ENCODE measurements around the gene SERPINA1. TPM values are rescaled to one million over a fixed set of nuclear protein-coding genes. Genes with fewer than 3 reads are reported as not detected.

The SERPINA1 gene
- total RNA-seq, 3 donors from 2014 or later (not counting 1 experiment from before 2014, with no cell fraction given) = 12.7 to 65.3 (median 48.3) TPM

GRCh38 chr14:94378527-94379290 is 9.7 kb downstream of the SERPINA1 start:
- DNase-seq = no peak
- TF ChIP-seq CTCF (IDR thresholded peaks at IDR 0.05) = no peak
- no peaks in the 10 kb centered on the region for H3K4me1 Mint-ChIP-seq
- no peaks in the 10 kb centered on the region for H3K36me3 ChIP-seq (ENCODE audit: control insufficient read depth, insufficient read depth, low read length)
- H3K4me3 ChIP-seq (ENCODE audit: low read length) = no peak overlapping the region
- no peaks in the 10 kb centered on the region for H3K4me1 ChIP-seq (ENCODE audit: control insufficient read depth, insufficient read depth, low read length)
- peaks cover 0 to 5% of the 10 kb centered on the region in 2 donors for H3K27me3 Mint-ChIP-seq (ENCODE audit: low read depth in 2 of 2)
- 82% methylated on average over 17 of the region's 17 CpGs for WGBS (ENCODE audit: insufficient coverage)
- intact Hi-C loops (cut with micrococcal nuclease) = no loop called here
- ATAC-seq = no peak
- H3K27me3 ChIP-seq (ENCODE audit: control insufficient read depth, insufficient read depth, low read length) = no peaks in the 10 kb centered on the region
- no peak overlapping the region for H3K27ac Mint-ChIP-seq
- no peak overlapping the region for H3K4me3 Mint-ChIP-seq
- H3K9me3 ChIP-seq (ENCODE audit: control insufficient read depth, insufficient read depth, low read length) = no peaks in the 10 kb centered on the region
- H3K36me3 Mint-ChIP-seq = no peaks in the 10 kb centered on the region
- no peaks in the 10 kb centered on the region for H3K9me3 Mint-ChIP-seq
- H3K27ac ChIP-seq (ENCODE audit: low read length) = no peak overlapping the region

GRCh38 chr14:94377866-94378470 is 10.4 kb downstream of the SERPINA1 start:
- H3K27ac ChIP-seq (ENCODE audit: low read length) = no peak overlapping the region

GRCh38 chr14:94376976-94377865 is 11.2 kb downstream of the SERPINA1 start:
- Histone ChIP-seq H3K4me3 (ENCODE audit: low read length) (no peak overlapping the region), H3K36me3 (ENCODE audit: control insufficient read depth, insufficient read depth, low read length) (no peaks in the 10 kb centered on the region), H3K27me3 (ENCODE audit: control insufficient read depth, insufficient read depth, low read length) (no peaks in the 10 kb centered on the region), H3K27ac (ENCODE audit: low read length) (no peak overlapping the region), H3K9me3 (ENCODE audit: control insufficient read depth, insufficient read depth, low read length) (no peaks in the 10 kb centered on the region), H3K4me1 (ENCODE audit: control insufficient read depth, insufficient read depth, low read length) (no peaks in the 10 kb centered on the region)
- peaks cover 0 to 5% of the 10 kb centered on the region in 2 donors for H3K27me3 Mint-ChIP-seq (ENCODE audit: low read depth in 2 of 2)
- ATAC-seq (no peak), DNase-seq (no peak)
- WGBS (ENCODE audit: insufficient coverage) = 85% methylated on average over 9 of the region's 10 CpGs
- no peak for TF ChIP-seq CTCF (IDR thresholded peaks at IDR 0.05)
- intact Hi-C loops (cut with micrococcal nuclease) = no loop called here
- no peak overlapping the region for H3K27ac Mint-ChIP-seq
- H3K4me3 Mint-ChIP-seq = no peak overlapping the region
- no peaks in the 10 kb centered on the region for H3K9me3 Mint-ChIP-seq
- no peaks in the 10 kb centered on the region for H3K4me1 Mint-ChIP-seq
- no peaks in the 10 kb centered on the region for H3K36me3 Mint-ChIP-seq

More at GRCh38 chr14:94377866-94378470, 10.4 kb downstream of the SERPINA1 start:
- Mint-ChIP-seq H3K4me3 (no peak overlapping the region), H3K4me1 (no peaks in the 10 kb centered on the region), H3K9me3 (no peaks in the 10 kb centered on the region), H3K27me3 (ENCODE audit: low read depth in 2 of 2) (peaks cover 0 to 5% of the 10 kb centered on the region in 2 donors), H3K36me3 (no peaks in the 10 kb centered on the region), H3K27ac (no peak overlapping the region)
- TF ChIP-seq CTCF (IDR thresholded peaks at IDR 0.05) = no peak
- no peaks in the 10 kb centered on the region for H3K27me3 ChIP-seq (ENCODE audit: control insufficient read depth, insufficient read depth, low read length)
- no peak overlapping the region for H3K4me3 ChIP-seq (ENCODE audit: low read length)
- DNase-seq (no peak), ATAC-seq (no peak)
- intact Hi-C loops (cut with micrococcal nuclease) = no loop called here
- H3K36me3 ChIP-seq (ENCODE audit: control insufficient read depth, insufficient read depth, low read length) = no peaks in the 10 kb centered on the region
- 83% methylated on average over 6 of the region's 6 CpGs for WGBS (ENCODE audit: insufficient coverage)
- no peaks in the 10 kb centered on the region for H3K4me1 ChIP-seq (ENCODE audit: control insufficient read depth, insufficient read depth, low read length)
- H3K9me3 ChIP-seq (ENCODE audit: control insufficient read depth, insufficient read depth, low read length) = no peaks in the 10 kb centered on the region

Measured in natural killer cell (primary cell).